ENCODE measurements around the gene WNK1.
"Not testable (repeated sequence)": the region's sequence is repeated elsewhere in the genome, so short reads cannot be mapped to it uniquely, and the experiment has no call there.

The WNK1 gene

DNA sequence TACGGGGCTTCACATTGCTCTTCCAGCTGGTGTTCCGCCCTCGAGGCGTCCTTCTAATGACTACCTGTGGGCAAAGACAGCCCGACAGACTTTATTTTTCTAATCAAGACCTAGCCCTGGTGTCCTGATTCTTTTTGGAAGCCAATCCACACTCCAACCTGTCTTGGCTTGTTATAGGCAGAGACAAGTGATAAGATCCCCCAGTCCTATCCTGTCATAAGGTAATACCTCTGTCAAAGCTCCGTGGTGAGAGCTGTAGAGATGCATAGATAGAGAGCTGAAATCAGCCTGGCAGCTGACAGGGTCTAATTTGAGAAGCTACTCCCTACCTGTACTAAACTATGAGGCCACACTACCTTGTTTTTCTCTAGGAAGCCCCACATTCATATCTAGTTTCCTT lies 11.5 kb upstream of the WNK1 start:
- FAIRE-seq: no peak
- no peak for DNase-seq (ENCODE audit: insufficient read length, low spot score)

DNA sequence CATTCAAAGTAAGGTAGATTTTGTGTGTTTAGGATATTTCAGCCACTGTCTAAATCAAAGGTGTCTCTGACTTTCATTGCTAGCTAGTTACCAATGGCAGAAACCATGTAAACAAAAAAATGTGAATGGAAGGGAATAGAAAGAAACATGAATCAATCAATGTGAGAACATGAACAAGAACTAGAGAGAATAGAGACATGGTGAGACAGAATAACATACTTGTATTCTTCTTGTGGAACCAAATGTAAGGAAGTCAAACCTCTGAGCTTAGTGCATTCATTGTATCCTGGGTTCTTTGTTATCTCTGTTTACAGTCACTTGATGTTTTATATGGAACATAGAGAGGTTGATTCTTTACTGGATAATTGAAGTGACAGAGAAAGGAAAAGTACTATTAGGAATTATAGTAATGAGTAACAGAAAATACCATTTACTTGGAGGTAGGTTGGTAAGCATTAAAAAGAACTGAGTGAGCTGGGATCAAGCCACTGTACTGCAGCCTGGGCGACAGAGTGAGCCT lies 2.6 kb upstream of the WNK1 start:
- peak; percentile 88 for FAIRE-seq

DNA sequence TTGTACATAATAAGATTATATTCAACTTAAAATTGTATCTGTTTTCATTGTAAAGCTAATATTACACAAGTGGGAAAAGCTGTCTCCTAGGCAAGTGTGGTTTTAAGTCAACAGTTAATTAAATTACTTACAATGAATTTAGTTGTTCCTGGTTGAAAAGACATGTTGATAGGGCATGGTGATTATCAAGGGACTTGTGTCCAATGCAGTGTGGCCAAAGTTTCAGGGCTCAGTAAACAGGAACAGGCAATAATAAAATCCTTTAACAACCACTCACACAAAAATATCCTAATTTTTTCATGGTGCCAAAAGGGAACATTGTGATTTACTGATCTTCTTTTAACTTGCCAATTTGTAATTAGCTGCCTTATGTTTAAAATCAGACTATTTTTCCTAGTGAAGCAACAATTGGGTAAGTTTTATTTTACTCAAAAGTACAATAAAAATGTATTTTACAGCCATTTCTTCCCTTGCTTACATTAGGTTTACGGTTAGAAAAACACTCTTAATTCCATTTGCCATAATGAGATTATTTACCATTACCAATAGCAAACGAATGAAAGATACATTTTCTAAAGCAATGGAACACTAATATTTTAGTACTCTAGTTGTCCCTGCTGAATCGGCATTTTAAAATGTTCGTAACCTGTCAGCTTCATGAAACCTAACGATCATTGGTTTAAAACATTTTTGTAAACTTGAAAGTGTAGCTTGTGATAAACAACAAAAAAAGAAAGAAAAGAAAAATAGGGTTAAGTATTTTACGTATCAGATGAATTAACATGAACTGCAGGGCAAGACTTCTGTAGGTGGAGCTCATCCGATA lies 1.8 kb upstream of the WNK1 start:
- DNase-seq (ENCODE audit: insufficient read length, low spot score) (no peak), FAIRE-seq (peak; percentile 76)

More for the DNA sequence above, 2.6 kb upstream of the WNK1 start:
- no peak for DNase-seq (ENCODE audit: insufficient read length, low spot score)

DNA sequence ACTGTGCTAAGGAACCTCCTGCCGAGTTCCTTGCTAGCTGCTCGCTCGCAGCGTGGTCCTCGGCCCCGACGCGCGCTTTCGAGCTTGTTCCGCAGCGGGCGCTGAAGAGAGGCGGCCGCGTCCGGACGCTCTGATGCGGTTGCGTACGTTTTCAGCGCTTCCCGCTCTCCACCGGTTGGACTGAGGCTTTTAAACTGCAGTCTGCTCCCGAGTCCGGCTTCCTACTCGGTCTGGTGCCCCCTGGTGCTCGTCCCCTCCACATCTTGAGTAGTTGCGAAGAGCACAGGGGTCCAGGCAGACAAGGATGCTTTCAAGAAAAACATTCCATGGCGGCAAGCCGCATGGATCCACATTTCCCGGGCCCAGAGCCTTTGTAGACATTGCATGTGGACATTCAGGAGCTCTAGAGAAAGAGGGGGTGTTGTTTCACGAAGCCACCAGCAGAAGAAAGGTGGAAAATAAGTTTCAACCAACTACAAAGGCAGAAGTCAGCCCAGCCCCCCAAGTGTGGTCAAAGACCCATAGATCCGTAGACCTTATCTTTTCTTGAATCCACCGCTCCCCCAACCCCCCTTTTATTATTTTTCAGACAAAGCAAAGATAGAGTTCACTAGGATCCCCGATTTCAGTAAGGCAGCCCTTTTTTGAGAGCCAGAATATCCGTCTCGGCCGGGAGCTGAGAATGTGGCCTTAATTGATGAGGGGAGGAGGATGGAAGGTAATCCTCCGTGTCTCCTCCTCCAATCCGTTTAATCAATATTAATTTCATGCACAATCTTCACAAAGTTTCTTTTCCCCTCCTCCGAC lies 984 bp upstream of the WNK1 start:
- DNase-seq (ENCODE audit: insufficient read length, low spot score) (peak; percentile 49), FAIRE-seq (peak; percentile 99)

DNA sequence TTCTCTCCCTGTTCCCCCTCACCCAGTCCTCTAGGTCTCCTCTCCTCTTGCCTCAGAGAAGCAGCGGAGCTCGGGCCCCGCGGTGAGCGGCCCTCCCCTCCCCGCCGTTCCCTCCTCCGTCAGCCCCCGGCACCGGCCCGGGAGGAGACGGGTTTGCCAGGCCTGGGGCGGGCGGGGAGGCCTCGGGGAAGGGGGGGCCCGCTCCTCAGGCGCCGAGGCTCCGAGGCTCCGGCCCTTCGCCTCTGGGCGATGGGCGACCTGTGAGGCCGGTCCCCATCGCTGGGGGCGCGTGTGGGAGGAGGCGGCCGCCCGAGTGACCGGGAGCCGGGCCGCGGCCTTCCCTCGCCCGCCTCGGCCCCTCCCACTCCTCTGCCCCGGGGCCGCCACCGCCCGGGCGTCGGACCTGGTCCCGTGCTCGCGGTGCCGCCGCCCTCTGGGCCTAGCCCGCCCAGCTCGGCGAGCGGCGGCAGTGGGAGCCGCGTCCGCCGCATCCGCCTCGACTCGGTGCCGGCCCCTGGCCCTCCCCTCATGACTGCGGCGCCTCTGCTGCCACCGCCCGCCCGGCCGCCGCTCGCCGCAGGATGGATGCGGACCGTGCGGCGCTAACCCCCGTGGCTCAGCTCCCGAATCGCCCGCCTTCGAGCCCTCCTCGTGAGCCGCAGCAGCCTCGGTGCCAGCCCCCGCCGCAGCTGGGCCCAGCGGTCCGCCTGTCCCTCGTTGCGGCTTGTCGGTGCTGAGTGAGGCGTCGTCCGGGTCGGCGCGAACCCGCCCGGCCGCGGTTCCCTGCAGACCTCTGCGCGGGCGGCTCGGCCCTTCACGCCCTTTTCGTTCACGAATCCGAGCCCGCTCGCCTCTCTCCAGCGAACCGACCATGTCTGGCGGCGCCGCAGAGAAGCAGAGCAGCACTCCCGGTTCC lies 574 bp downstream of the WNK1 start:
- DNase-seq (ENCODE audit: insufficient read length, low spot score) (no peak), FAIRE-seq (peak; percentile 21)

DNA sequence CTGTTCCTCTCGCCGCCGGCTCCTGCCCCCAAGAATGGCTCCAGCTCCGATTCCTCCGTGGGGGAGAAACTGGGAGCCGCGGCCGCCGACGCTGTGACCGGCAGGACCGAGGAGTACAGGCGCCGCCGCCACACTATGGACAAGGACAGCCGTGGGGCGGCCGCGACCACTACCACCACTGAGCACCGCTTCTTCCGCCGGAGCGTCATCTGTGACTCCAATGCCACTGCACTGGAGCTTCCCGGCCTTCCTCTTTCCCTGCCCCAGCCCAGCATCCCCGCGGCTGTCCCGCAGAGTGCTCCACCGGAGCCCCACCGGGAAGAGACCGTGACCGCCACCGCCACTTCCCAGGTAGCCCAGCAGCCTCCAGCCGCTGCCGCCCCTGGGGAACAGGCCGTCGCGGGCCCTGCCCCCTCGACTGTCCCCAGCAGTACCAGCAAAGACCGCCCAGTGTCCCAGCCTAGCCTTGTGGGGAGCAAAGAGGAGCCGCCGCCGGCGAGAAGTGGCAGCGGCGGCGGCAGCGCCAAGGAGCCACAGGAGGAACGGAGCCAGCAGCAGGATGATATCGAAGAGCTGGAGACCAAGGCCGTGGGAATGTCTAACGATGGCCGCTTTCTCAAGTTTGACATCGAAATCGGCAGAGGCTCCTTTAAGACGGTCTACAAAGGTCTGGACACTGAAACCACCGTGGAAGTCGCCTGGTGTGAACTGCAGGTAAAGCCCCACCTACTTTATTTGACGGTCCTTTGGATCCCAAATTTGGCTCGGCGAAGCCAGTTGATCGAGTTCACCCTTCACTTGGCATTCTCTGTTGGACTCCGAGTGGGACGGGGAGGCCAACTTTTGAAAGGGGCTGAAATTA lies 1.5 kb downstream of the WNK1 start:
- no peak for DNase-seq (ENCODE audit: insufficient read length, low spot score)
- peak; percentile 69 for FAIRE-seq

DNA sequence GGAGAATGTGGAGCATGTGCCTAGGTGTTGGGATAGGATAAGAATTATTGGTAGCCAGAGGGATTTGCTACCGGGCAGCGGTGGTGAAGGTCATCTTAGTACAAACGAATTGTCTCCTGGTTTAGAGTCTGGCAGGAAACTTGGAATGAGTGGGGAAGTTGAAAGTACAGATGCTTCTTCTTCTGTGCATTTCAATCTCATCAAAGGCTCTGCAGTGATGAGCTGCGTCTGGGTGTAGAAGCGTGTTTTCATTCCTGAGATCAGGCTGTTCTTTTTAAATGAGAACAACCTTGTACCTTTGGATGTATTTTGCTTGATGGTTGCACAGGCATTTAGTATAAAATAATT lies 2.1 kb downstream of the WNK1 start:
- no peak for DNase-seq (ENCODE audit: insufficient read length, low spot score)

DNA sequence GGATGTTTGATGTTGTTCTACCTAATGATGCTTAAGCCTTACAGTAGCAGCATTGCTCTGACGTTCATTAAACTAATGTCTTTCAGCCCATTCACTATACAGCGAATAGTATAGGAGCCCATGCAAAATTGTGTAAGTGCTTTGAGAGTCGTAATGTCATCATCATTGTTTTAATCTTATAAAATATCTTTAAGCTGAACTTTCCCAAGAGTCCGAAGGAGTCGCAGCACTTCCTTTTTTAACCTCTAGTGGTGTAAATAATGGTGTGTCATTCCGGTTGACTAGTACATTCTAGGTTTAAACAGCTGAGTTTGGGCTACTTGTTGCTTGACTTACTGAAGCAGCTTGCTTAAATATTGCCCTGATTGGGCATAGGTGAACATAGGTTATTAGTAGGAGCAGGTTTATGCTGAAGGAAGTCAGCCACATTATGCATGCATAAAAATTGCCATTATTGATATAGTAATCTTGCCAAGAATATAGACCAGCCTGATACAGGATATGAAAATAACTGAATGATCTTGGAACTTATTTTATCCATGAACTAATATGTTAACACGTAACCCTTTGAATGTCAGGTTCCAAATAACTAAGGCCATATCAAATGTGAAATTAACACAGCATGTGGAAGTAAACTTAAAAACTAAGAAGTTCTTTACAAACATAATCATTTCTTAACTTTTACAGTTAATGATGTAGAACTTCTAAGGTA lies 2.6 kb downstream of the WNK1 start:
- FAIRE-seq (peak; percentile 84), DNase-seq (ENCODE audit: insufficient read length, low spot score) (no peak)

More for the DNA sequence above, 2.1 kb downstream of the WNK1 start:
- no peak for FAIRE-seq

DNA sequence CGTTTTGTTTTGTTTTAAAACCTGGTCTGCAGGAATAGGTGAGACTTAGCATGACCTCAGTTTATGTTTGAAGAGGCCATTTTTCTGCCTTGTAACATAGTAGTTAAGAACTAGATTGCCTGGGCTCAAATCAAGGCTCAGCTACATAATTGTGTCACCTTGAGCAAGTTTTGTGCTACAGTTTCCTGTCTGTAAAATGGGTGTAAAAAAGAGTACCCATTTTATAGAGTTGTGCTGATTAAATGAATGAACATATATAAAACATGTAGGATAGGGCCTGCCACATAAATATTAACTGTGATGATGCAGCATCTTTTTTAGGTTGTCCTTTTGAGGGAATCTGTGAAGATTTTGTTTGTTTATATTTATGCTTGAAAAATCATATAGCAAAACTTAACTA lies 7.2 kb downstream of the WNK1 start:
- DNase-seq (ENCODE audit: insufficient read length, low spot score) (no peak), FAIRE-seq (peak; percentile 40)

DNA sequence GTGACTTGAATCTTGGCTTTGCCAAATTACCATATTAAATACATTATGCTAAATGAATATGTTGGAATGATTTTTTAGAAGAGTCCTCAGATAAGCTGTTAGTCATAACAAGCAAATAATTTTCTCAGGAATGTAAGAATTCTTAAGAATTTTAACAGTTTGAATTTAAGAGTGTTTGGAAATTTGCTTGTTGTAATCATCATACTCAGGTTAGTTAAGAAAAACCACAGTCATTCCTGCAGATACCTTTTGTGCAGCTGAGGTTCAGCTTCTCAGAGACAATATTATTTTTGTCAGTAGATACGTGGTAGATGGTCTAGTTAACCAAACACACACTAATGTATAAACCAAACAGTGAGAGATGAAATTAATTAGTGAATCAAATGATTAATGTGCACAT lies 8.9 kb downstream of the WNK1 start:
- no peak for DNase-seq (ENCODE audit: insufficient read length, low spot score)
- peak; percentile 62 for FAIRE-seq

DNA sequence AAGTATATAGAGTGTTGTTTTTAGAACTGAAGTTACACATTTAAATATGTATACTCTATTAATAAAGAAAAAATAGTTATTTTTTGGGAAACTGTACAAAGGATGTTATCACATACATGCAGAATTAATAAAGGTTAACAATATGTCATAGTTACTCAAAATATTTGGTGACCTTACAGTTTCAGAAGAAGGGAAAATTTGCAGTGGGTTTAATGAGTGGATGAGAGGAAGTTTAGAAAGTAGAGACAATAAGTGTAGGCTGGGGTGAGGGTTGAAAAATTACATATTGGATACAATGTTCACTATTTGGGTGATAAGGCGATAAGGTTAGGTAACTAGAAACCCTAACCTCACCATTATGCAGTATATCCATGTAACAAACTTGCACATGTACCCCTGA lies 13.5 kb downstream of the WNK1 start:
- DNase-seq (ENCODE audit: insufficient read length, low spot score) (no peak), FAIRE-seq (no peak)

DNA sequence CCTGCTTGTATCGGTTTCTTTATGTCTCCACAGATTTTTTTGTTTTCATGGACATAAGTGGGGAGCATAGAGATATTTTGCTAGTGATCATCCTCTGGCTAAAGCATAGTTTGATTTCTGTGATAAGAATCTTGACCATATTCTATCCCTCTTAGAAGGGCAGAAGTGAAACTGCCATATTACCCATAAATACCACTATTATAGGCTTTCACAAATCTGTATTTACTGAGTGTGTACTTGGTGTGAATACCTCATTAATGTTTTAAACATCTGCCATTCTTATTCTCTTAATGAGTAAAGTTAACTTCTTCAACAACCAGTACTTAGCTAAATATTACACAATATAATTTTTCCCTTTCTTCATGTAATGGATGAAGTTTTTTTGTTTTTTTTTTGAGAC lies 16.1 kb downstream of the WNK1 start:
- no peak for FAIRE-seq

DNA sequence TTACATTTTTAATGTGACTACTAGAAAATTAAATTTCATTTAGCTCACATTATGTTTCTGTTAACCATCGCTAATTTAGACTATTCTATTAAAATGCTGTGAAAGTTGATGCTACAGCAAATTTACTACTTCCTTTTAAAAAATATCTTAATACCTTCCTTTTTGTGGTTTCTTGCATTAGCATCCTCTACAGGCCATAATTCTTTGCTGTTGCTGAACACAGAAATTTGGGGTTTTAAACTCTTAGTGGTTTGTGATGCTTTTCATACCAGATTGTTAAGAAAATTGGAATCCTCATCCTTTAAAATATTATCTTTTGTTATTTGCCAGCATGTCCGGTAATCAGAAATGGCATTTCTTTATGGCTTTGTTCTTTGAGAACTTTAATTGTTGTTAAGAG lies 18.1 kb downstream of the WNK1 start:
- DNase-seq (ENCODE audit: insufficient read length, low spot score) (no peak), FAIRE-seq (no peak)

More for the DNA sequence above, 16.1 kb downstream of the WNK1 start:
- no peak for DNase-seq (ENCODE audit: insufficient read length, low spot score)

DNA sequence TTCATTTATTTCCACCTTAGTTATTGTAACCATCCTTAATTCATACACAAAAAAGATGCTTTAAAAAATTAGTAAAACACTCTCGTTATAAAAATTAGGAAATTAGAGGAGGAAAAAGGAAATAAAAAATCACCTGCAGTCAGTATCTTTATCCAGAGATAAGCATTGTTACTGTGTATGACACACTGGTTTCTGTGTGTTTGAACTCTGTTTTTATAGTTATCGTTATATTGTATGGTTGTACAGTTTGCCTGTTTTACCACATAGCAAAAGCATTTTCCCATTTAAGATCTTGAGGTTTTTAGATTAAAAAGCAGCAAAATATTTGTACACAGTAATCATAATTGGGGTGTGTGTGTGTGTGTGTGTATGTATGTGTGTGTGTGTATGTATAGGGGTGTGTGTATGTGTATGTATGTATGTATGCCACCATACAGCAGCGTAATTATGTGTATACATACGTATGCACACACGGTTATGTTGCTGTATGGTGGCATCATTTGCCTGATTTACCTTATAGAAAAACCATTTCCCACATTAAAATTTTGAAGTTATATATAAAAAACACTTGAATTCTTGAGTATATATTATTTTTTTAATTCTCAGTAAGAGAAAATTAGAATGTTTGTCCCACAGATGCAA lies 19.8 kb downstream of the WNK1 start:
- peak; percentile 52 for FAIRE-seq

DNA sequence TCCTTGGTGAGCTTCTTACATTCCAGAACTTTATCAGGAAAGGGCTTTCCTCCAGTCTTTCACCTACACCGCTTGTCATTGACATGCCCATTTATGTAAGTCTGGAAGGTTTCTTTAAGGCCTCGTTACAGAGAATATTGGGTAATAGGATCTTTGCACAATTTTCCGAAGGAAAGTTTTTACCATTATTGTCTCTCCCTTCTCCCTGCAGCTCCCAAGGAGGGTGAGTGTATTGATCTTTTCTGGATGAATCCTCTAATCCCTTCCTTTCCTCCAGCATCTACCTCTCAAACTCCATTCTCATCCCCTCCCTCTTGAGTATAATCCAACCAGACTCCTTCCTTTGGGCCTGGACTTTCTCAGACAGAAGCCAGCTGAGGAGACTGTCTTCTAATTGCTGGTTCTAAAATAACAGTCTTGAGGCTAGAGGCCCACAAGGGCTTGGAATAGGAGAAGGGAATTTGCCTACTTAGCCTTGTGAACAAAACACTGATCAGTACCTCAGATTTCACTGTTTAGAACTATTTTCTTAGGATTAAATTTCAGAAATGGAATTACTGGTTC lies 21.8 kb downstream of the WNK1 start:
- FAIRE-seq (no peak), DNase-seq (ENCODE audit: insufficient read length, low spot score) (no peak)

More for the DNA sequence above, 19.8 kb downstream of the WNK1 start:
- no peak for DNase-seq (ENCODE audit: insufficient read length, low spot score)

DNA sequence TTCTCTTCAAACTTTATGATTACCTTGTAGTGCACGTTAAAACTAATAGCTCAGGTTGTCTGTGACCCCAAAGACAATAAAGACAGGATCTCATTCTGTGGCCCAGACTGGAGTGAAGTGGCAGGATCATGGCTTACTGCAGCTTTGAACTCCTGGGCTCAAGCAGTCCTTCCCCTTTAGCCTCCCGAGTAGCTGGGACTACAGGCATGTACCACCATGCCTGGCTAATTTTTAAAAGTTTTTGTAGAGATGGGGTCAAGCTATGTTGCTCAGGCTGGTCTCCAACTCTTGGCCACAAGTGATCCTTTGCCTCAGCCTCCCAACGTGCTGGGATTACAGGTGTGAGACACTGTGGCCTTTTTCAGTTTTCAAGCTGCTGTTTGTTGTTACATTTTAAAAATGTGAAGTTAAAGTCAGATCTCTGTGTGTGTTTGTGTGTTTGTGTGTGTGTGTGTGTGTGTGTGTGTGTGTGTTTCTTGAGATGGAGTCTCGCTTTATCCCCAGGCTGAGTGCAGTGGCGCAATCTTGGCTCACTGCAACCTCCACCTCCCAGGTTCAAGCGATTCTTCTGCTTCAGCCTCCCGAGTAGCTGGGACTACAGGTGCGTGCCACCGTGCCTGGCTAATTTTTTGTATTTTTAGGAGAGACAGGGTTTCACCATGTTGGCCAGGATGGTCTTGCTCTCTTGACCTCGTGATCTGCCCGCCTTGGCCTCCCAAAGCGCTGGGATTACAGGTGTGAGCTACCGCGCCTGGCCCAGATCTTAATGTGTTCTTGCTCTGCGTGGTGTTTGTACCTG lies 23.8 kb downstream of the WNK1 start:
- not testable (repeated sequence) for DNase-seq (ENCODE audit: insufficient read length, low spot score); FAIRE-seq

DNA sequence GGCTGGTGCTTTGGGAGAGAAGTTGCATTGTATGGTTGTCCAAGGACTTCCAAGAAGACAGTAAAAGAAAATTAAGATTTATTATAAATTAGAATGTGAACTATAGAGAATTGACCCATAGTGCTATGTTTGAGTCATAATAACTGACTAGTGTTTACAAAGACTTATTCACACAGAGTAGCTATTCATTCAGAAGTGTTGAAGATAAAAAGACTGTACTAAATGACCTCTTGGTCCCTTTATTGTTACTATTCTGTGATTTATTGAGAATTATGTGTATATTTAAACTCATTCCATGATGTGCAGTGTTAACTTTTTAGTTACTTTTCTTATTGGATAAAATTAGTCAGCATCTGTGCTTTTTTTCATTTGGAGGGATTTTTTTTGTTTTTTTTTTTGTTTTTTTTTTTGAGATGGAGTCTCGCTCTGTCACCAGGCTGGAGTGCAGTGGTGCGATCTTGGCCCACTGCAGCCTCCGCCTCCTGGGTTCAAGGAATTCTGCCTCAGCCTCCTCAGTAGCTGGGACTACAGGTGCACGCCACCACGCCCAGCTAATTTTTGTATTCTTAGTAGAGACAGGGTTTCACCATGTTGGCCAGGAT lies 24.5 kb downstream of the WNK1 start:
- not testable (repeated sequence) for FAIRE-seq; DNase-seq (ENCODE audit: insufficient read length, low spot score)

All from GM19239 (cell line).